NT2/D1 (cell line): ENCODE measurements around the gene RNF32.
"Not testable (repeated sequence)": the region's sequence is repeated elsewhere in the genome, so short reads cannot be mapped to it uniquely, and the experiment has no call there.

Experiments used
- DNase-seq: peaks from one replicate; pipeline ENCODE4 v3.0.0-alpha.2; 2011; ENCODE audit warnings: low read depth, low spot score
- H3K27me3 ChIP-seq: 2 replicates; pipeline ENCODE4 v1.6.0; 2011; ENCODE audit warnings: mild to moderate bottlenecking; ENCODE audit not compliant: insufficient read length, insufficient read depth
- H3K36me3 ChIP-seq: 2 replicates; pipeline ENCODE4 v1.6.1; 2011; ENCODE audit warnings: mild to moderate bottlenecking, low read length, mixed read lengths; ENCODE audit not compliant: insufficient read depth, insufficient read length
- H3K4me1 ChIP-seq: 2 replicates; pipeline ENCODE4 v1.5.1; 2011; ENCODE audit not compliant: insufficient read depth, insufficient read length
- H3K4me3 ChIP-seq: 2 replicates; pipeline ENCODE4 v1.5.1; 2011; ENCODE audit warnings: low read depth; ENCODE audit not compliant: insufficient read length
- H3K9ac ChIP-seq: 2 replicates; pipeline ENCODE4 v1.6.0; 2011; ENCODE audit warnings: low read depth; ENCODE audit not compliant: insufficient read length
- H3K9me3 ChIP-seq: 2 replicates; pipeline ENCODE4 v1.5.1; 2011; ENCODE audit warnings: mild to moderate bottlenecking, low read length; ENCODE audit not compliant: insufficient read depth
- SUZ12 ChIP-seq: IDR thresholded peaks from 2 replicates; pipeline ENCODE4 v1.6.1; 2011; ENCODE audit not compliant: insufficient read length, insufficient read depth; ENCODE audit errors: extremely low read depth
- YY1 ChIP-seq: IDR thresholded peaks from 2 replicates; pipeline ENCODE4 v1.6.1; 2011; ENCODE audit not compliant: insufficient read length, insufficient read depth
- ZNF274 ChIP-seq: IDR thresholded peaks from 2 replicates; pipeline ENCODE4 v1.6.1; 2011; ENCODE audit warnings: mild to moderate bottlenecking, low read depth, low read length

Gene RNF32

DNA sequence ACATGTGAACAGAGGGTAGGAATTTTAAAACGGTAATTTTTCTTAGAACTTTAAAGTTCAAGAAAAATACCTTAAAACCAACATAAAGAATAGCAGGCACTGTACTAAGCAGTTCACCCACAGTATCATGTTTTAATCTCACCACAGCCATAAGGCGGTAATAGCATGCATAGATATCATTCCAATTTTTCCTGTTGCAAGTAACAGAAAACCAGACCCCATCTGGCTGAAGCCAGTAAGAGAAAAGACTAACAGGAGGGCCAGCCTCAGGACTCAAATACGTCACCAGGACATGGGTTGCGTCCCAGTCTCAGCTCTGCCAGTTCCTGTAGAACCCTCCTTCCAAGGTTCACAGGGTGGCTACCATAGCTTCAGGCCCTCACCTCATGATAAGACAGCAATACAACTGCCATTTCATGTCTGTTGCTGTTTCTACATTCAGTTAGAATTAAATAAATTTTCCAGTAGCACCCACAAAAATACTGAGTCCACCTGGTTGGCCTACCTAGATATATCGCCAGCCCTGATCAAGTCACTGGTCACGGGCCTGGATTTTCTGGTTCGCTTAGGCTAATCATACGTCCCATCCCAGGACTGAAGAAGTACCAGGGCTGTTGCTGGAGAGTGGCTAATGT lies 2.0 kb upstream of the RNF32 start:
- peaks cover 16% of the 10 kb centered on the region; the same call in 1 of the 2 replicates for H3K9me3 ChIP-seq
- H3K27me3 ChIP-seq = no peaks in the 10 kb centered on the region
- TF ChIP-seq SUZ12 = no peak
- TF ChIP-seq YY1 = no peak
- no peak for TF ChIP-seq ZNF274
- no peaks in the 10 kb centered on the region for H3K36me3 ChIP-seq
- H3K4me3 ChIP-seq = no peak overlapping the region
- no peak for DNase-seq
- H3K4me1 ChIP-seq = no peaks in the 10 kb centered on the region
- H3K9ac ChIP-seq = no peak overlapping the region

DNA sequence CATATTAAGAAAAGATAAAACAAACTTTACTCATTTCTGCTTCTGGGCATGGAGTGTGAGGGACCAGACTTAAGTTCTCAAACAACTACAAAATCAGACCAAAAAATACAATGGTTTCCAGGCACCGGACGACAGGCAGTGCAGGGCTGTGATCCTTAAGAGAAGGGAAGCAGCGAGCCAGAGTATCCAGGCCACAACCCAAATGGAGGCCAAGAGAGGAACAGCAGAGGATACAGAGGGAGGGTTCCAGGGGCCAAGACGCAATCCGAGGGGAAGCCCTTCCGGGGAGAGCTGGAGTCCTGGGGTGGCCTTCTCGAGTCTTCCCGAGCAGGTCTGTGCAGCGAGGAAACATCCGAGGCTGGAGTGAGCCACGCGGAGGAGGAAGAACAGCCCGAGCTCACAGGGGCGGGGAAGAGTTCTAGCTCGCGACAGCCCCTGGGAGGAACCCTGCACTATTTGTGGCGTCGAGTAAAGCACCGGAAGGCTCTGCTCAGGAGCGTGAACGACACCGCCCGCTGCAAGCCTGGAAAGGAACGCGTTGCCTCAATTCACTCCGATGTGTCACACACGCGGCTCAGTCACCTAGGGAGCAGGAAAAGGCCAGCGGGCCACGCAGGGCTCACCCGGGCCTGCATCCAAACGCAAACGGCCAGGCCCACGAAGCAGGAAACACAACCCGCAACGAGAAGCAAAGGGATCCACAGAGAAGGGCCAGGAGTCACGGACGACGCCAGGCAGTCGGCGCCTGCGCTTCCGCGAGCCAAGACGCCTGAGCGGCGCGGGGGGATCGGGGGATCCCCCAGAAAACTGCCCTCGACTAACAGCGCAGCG lies 933 bp upstream of the RNF32 start:
- H3K4me1 ChIP-seq = no peaks in the 10 kb centered on the region
- DNase-seq = no peak
- no peaks in the 10 kb centered on the region for H3K36me3 ChIP-seq
- H3K4me3 ChIP-seq = peak overlapping the region; percentile 37
- TF ChIP-seq ZNF274 (no peak), YY1 (no peak), SUZ12 (no peak)
- H3K9ac ChIP-seq = no peak overlapping the region
- peaks cover 16% of the 10 kb centered on the region; the same call in 1 of the 2 replicates for H3K9me3 ChIP-seq
- no peaks in the 10 kb centered on the region for H3K27me3 ChIP-seq

DNA sequence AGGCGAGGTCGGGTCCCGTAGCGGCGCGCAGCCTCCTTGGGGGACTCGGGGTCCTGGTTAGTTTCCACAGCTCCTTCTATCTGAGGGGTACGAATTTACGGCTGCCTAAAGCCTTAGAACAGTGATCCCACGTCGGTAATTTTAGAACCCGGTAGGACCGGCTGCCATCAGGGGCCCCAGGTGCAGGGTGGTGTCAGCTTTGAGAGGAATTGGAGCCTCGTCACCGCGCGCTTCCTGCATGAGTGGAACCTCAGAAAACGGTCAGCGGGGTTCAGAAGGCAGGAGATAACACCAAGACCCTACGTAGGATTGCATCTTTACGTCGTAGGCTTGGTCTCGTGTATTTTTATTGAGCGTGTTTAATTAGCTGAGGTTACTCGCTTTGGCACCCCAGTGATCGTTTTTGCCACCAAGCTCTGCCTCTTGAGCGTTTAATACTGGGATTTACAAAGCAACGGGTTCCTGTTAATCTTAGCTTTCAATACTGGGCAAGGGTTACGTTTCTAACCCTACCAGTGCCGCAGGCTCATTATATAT lies 443 bp downstream of the RNF32 start:
- TF ChIP-seq YY1 = no peak
- no peak for TF ChIP-seq SUZ12
- no peak for TF ChIP-seq ZNF274
- Histone ChIP-seq H3K27me3 (no peaks in the 10 kb centered on the region), H3K9ac (peak overlapping the region; percentile 74), H3K9me3 (peaks cover 16% of the 10 kb centered on the region; the same call in 1 of the 2 replicates), H3K36me3 (no peaks in the 10 kb centered on the region), H3K4me3 (peak overlapping the region; percentile 73), H3K4me1 (no peaks in the 10 kb centered on the region)
- no peak for DNase-seq

DNA sequence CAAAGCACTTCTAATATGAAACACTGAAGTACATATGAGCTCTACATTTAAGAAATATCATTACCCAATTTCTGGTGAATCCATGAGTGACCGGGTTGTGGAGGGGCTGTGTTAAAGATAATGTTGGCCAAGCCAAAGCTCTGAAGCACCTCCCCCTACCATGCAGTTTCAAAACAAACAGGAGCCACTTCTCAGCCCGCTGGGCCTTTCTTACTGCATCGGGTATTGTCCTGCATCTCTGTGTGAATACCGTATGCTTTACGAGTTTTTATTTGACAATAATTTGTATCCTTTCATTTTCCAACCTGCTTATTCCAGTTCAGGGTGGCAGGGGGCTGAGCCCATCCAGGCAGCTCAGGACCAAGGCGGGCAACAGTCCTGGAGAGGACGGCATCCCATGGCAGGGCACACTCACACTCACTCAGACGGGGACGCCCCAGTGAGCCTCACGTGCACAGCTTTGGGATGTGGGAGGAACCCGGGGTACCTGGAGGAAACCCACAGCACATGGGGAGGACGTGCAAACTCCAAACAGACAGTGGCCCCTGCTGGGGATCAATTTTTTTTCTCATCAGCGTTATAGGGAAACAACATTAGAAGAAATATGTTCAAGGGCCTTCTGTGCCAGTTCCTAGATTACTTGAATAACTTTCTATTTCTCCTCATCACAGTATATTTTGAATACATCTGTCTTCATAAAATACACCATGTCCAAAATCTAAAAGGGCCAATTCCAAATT lies 1.9 kb downstream of the RNF32 start:
- Histone ChIP-seq H3K9me3 (peaks cover 16% of the 10 kb centered on the region; the same call in 1 of the 2 replicates), H3K4me3 (no peak overlapping the region), H3K36me3 (no peaks in the 10 kb centered on the region), H3K9ac (no peak overlapping the region), H3K27me3 (no peaks in the 10 kb centered on the region), H3K4me1 (no peaks in the 10 kb centered on the region)
- no peak for DNase-seq
- no peak for TF ChIP-seq SUZ12
- TF ChIP-seq ZNF274 = no peak
- TF ChIP-seq YY1 = no peak

DNA sequence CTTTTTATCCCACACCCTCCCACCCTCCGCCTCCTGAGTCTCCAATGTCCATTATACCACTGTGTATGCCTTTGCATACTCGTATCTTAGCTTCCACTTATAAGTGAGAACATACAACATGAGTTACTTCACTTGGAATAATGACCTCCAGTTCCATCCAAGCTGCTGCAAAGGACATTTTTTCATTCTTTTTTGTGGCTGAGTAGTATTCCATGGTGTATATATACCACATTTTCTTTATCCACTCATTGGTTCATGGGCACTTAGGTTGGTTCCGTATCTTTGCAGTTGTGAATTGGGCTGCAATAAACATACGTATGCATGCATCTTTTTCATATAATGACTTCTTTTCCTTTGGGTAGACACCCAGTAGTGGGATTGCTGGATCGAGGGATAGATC lies 6.8 kb downstream of the RNF32 start:
- H3K9ac ChIP-seq, H3K4me3 ChIP-seq, H3K36me3 ChIP-seq, H3K27me3 ChIP-seq, H3K4me1 ChIP-seq, H3K9me3 ChIP-seq, DNase-seq: not testable (repeated sequence)

DNA sequence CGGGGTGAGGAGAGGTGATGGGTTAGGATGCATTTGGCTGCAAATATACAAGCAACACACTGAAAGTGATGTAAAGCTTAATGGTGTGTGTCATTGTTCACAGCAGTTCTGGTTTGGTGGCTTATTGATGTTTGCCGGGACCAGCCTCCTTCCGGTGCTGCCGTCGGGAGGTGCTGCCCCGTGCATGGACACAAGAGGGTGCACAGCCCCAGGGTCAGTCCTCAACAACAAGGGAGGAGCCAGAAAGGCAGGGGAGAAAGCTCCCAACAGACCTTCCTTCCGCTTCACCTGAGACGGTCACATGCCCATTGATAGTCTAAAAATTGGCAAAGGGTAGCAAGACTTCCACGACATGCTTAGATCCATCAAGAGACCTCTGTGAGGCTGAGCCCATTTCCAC lies 9.5 kb downstream of the RNF32 start:
- DNase-seq = no peak
- TF ChIP-seq ZNF274 (no peak), SUZ12 (no peak), YY1 (no peak)
- Histone ChIP-seq H3K4me3 (no peak overlapping the region), H3K9me3 (peaks cover 7% of the 10 kb centered on the region; the same call in 1 of the 2 replicates), H3K9ac (no peak overlapping the region), H3K36me3 (no peaks in the 10 kb centered on the region), H3K27me3 (no peaks in the 10 kb centered on the region), H3K4me1 (no peaks in the 10 kb centered on the region)

DNA sequence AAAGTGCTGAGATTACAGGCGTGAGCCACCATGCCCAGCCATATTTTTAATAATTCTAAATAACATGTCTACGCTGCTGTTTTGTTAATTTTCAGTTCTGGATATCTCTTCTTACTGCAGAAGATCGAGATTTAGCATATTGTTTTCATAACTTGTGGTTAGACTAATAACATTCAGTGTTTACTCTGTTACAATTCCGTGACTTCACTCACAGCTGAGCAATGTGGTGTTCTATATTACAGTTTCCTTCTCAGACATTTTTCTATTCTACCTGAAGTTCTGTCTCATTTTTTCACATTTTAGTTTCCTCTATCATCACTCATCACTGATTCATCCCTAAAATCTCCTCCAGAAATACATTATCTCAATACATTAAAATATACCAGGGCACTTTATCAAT lies 10.9 kb downstream of the RNF32 start:
- H3K9me3 ChIP-seq = peaks cover 7% of the 10 kb centered on the region; the same call in 1 of the 2 replicates
- H3K4me3 ChIP-seq = no peak overlapping the region
- H3K9ac ChIP-seq = no peak overlapping the region
- H3K27me3 ChIP-seq = no peaks in the 10 kb centered on the region
- no peak for TF ChIP-seq SUZ12
- no peaks in the 10 kb centered on the region for H3K36me3 ChIP-seq
- no peak for DNase-seq
- H3K4me1 ChIP-seq = no peaks in the 10 kb centered on the region
